HCT116 (cell line): ENCODE results near the gene ASB14. TPM values are rescaled to one million over a fixed set of nuclear protein-coding genes. Genes with fewer than 3 reads are reported as not detected.
"Not testable (repeated sequence)": the region's sequence is repeated elsewhere in the genome, so short reads cannot be mapped to it uniquely, and the experiment has no call there.

Experiments used
- ATAC-seq: fragments of 200-7000 bp; cut with Tn5 transposase; 2 replicates; pipeline ENCODE4 v1.9.1; 2020; ENCODE audit warnings: mild to moderate bottlenecking, moderate library complexity
- Bru-seq: library from RNA; stranded (reverse); fragments of 400-500 nt; gene quantifications from one replicate; lab custom pipeline; 2021; lab: Mats Ljungman, UMichigan
- BruChase-seq, 2 experiments: library from RNA; stranded (reverse); fragments of 400-500 nt; gene quantifications; one replicate each; lab custom pipeline; 2021; lab: Mats Ljungman, UMichigan
- BruUV-seq: library from RNA; stranded (reverse); fragments of 400-500 nt; replicated peaks from 2 replicates; lab custom pipeline; 2021; lab: Mats Ljungman, UMichigan
- CTCF ChIA-PET: fragments of 300-600 bp; sonication (Branson Sonifier 250); formaldehyde crosslinking; loops from one replicate; lab custom pipeline; 2021; ENCODE audit warnings: antibody characterized with exemption; lab: Charles Lee
- POLR2A ChIA-PET: fragments of 300-600, 350-600 bp; sonication (Branson Sonifier 250); formaldehyde crosslinking; loops from one replicate; lab custom pipeline; 2021; ENCODE audit warnings: antibody characterized with exemption; lab: Charles Lee
- RAD21 ChIA-PET, 2 experiments: fragments of 300-600 bp; sonication (Branson Sonifier 250); formaldehyde crosslinking; loops; one replicate each; lab custom pipeline; 2023; ENCODE audit warnings: low total read pairs in 2 of 2; ENCODE audit not compliant: uncharacterized antibody in 2 of 2, unreplicated experiment in 2 of 2, low non-redundant PET in 1 of 2; lab: Charles Lee
- DNase-seq: peaks from one replicate; pipeline ENCODE4 v3.0.0-alpha.2; 2010; ENCODE audit warnings: low read depth, low spot score
- H2AFZ ChIP-seq: fragments of 200-600 bp; shearing (Covaris generic), sonication (generic); 2 replicates; pipeline ENCODE4 v1.6.1; 2017; ENCODE audit warnings: low read depth, mixed run types, mixed read lengths, antibody characterized with exemption, low read length; ENCODE audit not compliant: poor library complexity, severe bottlenecking
- H3K27ac ChIP-seq: 2 replicates; pipeline ENCODE4 v1.5.1; 2012; ENCODE audit warnings: low read depth, low read length
- H3K27me3 ChIP-seq: fragments of 200-600 bp; sonication (generic); 2 replicates; pipeline ENCODE4 v1.6.1; 2016; ENCODE audit warnings: mixed run types, low read length, mixed read lengths; ENCODE audit not compliant: insufficient read depth
- H3K36me3 ChIP-seq, 2 experiments: fragments of 200-500 bp in 1 of 2; fragments of 200-600 bp in 1 of 2; sonication (Bioruptor generic) in 1 of 2; sonication (generic) in 1 of 2; 2 replicates each; pipeline versions ENCODE4 v1.5.1 to v1.6.1; 2014 to 2016; ENCODE audit warnings: low read length in 2 of 2, inconsistent platforms in 1 of 2, mixed read lengths in 1 of 2, mixed run types in 1 of 2; ENCODE audit not compliant: insufficient read depth in 2 of 2, control insufficient read depth in 1 of 2
- H3K4me1 ChIP-seq, 2 experiments: fragments of 200-600 bp in 1 of 2; sonication (generic) in 1 of 2; 2 replicates each; pipeline versions ENCODE4 v1.5.1 to v1.6.1; 2012 to 2017; ENCODE audit warnings: low read length in 2 of 2, inconsistent platforms in 1 of 2, mild to moderate bottlenecking in 1 of 2, mixed read lengths in 1 of 2, mixed run types in 1 of 2, moderate library complexity in 1 of 2; ENCODE audit not compliant: insufficient read depth in 2 of 2, control insufficient read depth in 1 of 2
- H3K4me2 ChIP-seq: fragments of 200-600 bp; sonication (generic); 2 replicates; pipeline ENCODE4 v1.6.1; 2017; ENCODE audit warnings: mixed run types, low read length, mixed read lengths
- H3K4me3 ChIP-seq, 2 experiments: fragments of 200-600 bp in 1 of 2; sonication (generic) in 1 of 2; replicated peaks in 1 of 2; 2 replicates each; pipeline ENCODE4 v1.5.1; 2011 to 2016; ENCODE audit warnings: low read length in 2 of 2, control low read depth in 1 of 2, low read depth in 1 of 2, mild to moderate bottlenecking in 1 of 2, mixed read lengths in 1 of 2, mixed run types in 1 of 2
- H3K79me2 ChIP-seq: fragments of 200-600 bp; sonication (generic); 2 replicates; pipeline ENCODE4 v1.6.1; 2017; ENCODE audit warnings: mild to moderate bottlenecking, mixed run types, low read length, moderate library complexity, mixed read lengths; ENCODE audit not compliant: insufficient read depth
- H3K9ac ChIP-seq: fragments of 200-600 bp; sonication (generic); 2 replicates; pipeline ENCODE4 v1.6.1; 2016; ENCODE audit warnings: low read length, mixed read lengths
- H3K9me2 ChIP-seq: fragments of 200-600 bp; sonication (generic), shearing (Covaris generic); 2 replicates; pipeline ENCODE4 v1.6.1; 2017; ENCODE audit warnings: mixed run types, mild to moderate bottlenecking, moderate library complexity; ENCODE audit not compliant: insufficient read depth
- H3K9me3 ChIP-seq, 2 experiments: fragments of 200-500 bp in 1 of 2; fragments of 200-600 bp in 1 of 2; sonication (Bioruptor generic) in 1 of 2; sonication (generic) in 1 of 2; 2 replicates each; pipeline ENCODE4 v1.6.1; 2014 to 2017; ENCODE audit warnings: low read length in 2 of 2, mixed read lengths in 2 of 2, inconsistent platforms in 1 of 2, low read depth in 1 of 2, mild to moderate bottlenecking in 1 of 2, mixed run types in 1 of 2, moderate library complexity in 1 of 2; ENCODE audit not compliant: control insufficient read depth in 1 of 2, insufficient read depth in 1 of 2
- H4K20me1 ChIP-seq: fragments of 200-600 bp; sonication (generic), shearing (Covaris generic); 2 replicates; pipeline ENCODE4 v1.6.1; 2017; ENCODE audit warnings: mixed run types, mild to moderate bottlenecking, moderate library complexity; ENCODE audit not compliant: insufficient read depth
- CBX3 ChIP-seq: IDR thresholded peaks from 2 replicates; pipeline ENCODE4 v1.6.1; 2012; ENCODE audit warnings: low read depth
- ELF1 ChIP-seq: IDR thresholded peaks from 2 replicates; pipeline ENCODE4 v1.6.1; 2012; ENCODE audit warnings: low read depth, borderline replicate concordance
- POLR2A ChIP-seq: IDR thresholded peaks from 2 replicates; pipeline ENCODE4 v1.7.0; 2011; ENCODE audit warnings: borderline replicate concordance; ENCODE audit not compliant: insufficient read depth, insufficient read length; ENCODE audit errors: extremely low read depth
- POLR2AphosphoS5 ChIP-seq: IDR thresholded peaks from 2 replicates; pipeline ENCODE4 v1.6.1; 2011; ENCODE audit warnings: mild to moderate bottlenecking, low read depth, low read length, moderate library complexity
- SP1 ChIP-seq: IDR thresholded peaks from 2 replicates; pipeline ENCODE4 v1.6.1; 2012; ENCODE audit warnings: low read depth
- SRF ChIP-seq: IDR thresholded peaks from 2 replicates; pipeline ENCODE4 v1.6.1; 2012; ENCODE audit warnings: low read depth
- intact Hi-C: fragments of 100-400 bp; cut with micrococcal nuclease; formaldehyde crosslinking; loops from 2 replicates; pipeline ENCODE4 v1.10.0; 2022
- long read RNA-seq: library from polyadenylated mRNA; unstranded; transcript quantifications from one replicate; pipeline ENCODE4 v2.0.0, GENCODE V29; 2021; ENCODE audit not compliant: unreplicated experiment
- polyA plus RNA-seq: library from polyadenylated mRNA; unstranded; fragments of >200 nt; gene quantifications from 2 replicates; pipeline ENCODE4 v1.2.1, GENCODE V29; 2012; ENCODE audit warnings: missing spikeins
- total RNA-seq: library from RNA; stranded (reverse); gene quantifications from one replicate; pipeline ENCODE4 v1.2.1, GENCODE V29; 2021; ENCODE audit not compliant: unreplicated experiment

The ASB14 gene
- total RNA-seq (not detected), Bru-seq, nascent RNA (not detected), BruChase-seq, experiment 1, labeled RNA remaining after a 6-hour chase (percentile 9 among the genes with signal in this experiment), BruChase-seq, experiment 2, labeled RNA remaining after a 2-hour chase (percentile 6 among the genes with signal in this experiment)
- 0.07 and 0.13 TPM in 2 replicates for polyA plus RNA-seq
- long read RNA-seq: 0 reads

DNA sequence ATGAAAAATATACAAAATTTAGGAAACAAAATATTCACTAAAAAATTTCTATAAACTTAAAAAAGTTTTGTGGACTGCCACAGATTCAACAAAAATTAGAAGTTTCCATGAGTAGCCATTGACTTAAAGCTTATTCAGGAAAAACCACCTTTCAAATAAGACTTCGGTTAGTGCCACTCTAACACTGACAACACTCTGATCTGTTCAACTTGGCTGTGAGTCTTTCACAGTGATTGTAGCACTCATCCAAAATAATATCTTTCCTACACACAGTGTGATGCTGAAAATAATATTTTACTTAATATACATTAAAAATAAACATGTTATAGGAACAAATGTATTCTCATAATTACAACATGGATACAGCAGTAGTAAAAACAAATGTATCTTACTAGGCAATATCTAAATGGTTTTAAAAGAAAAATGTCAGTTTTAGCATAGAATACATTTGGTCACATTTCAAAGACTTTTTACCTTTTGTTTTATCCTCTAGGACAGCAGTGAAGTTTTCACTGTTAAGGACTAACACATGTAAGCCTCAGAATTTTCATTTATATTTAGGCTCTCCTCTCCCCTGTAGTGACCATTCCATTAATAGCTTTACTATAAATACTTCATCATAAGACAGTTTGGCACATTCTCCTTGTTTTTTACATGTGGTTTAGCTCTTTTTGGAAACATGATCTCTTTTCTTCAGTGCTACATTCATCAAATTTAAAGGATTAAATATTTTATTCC, at the start of gene ASB14:
Gene ASB14 (minus strand): TSS at position 527 of the 738 bp plus-strand sequence. CDS start 652 bp downstream, outside the sequence.
- H3K9ac ChIP-seq: no peak within 1 kb of the TSS
- DNase-seq (no peak), ATAC-seq (no peak)
- H3K27ac ChIP-seq: no peak within 1 kb of the TSS
- no peak for TF ChIP-seq CBX3
- TF ChIP-seq ELF1: no peak
- TF ChIP-seq POLR2A: no peak
- TF ChIP-seq POLR2AphosphoS5: no peak
- no peak for TF ChIP-seq SP1
- no peak for TF ChIP-seq SRF
- intact Hi-C loops: no loop called here
- H3K4me3 ChIP-seq: no peak within 1 kb of the TSS
- H3K4me1 ChIP-seq: no peaks in the 10 kb centered on the region
- H2AFZ ChIP-seq: no peak within 1 kb of the TSS
- no peaks in the 10 kb centered on the region for H3K9me2 ChIP-seq
- no peaks in the 10 kb centered on the region for H3K79me2 ChIP-seq
- H3K36me3 ChIP-seq: no peaks in the 10 kb centered on the region
- POLR2A ChIA-PET: no interaction called here
- CTCF ChIA-PET: no interaction called here
- H4K20me1 ChIP-seq: no peaks in the 10 kb centered on the region
- RAD21 ChIA-PET: no interaction called here
- BruUV-seq: no TSS peak
- no peak within 1 kb of the TSS for H3K4me2 ChIP-seq
- H3K9me3 ChIP-seq: no peaks in the 10 kb centered on the region
- H3K27me3 ChIP-seq: no peaks in the 10 kb centered on the region

DNA sequence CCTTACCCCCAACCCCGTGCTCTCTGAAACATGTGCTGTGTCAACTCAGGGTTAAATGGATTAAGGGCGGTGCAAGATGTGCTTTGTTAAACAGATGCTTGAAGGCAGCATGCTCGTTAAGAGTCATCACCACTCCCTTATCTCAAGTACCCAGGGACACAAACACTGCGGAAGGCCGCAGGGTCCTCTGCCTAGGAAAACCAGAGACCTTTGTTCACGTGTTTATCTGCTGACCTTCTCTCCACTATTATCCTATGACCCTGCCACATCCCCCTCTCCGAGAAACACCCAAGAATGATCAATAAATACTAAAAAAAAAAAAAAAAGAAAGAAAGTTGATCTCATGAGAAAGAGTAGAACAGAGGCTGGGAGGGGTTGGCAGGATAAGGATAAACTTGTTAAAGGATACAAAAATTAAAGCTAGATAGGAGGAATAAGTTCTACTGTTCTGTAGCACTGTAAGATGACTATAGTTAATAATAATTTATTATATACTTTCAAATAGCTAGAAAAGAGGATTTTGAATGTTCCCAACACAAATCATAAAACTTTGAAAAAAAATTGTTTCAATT, 46.7 kb upstream of the ASB14 start:
- H3K4me3 ChIP-seq, H3K4me1 ChIP-seq, intact Hi-C loops, H3K4me2 ChIP-seq, H3K9ac ChIP-seq, H3K9me2 ChIP-seq, H3K79me2 ChIP-seq, RAD21 ChIA-PET, H3K36me3 ChIP-seq, CTCF ChIA-PET, BruUV-seq, H3K27me3 ChIP-seq, H3K9me3 ChIP-seq, ATAC-seq, DNase-seq, POLR2A ChIA-PET, H4K20me1 ChIP-seq, H2AFZ ChIP-seq, H3K27ac ChIP-seq: not testable (repeated sequence)

DNA sequence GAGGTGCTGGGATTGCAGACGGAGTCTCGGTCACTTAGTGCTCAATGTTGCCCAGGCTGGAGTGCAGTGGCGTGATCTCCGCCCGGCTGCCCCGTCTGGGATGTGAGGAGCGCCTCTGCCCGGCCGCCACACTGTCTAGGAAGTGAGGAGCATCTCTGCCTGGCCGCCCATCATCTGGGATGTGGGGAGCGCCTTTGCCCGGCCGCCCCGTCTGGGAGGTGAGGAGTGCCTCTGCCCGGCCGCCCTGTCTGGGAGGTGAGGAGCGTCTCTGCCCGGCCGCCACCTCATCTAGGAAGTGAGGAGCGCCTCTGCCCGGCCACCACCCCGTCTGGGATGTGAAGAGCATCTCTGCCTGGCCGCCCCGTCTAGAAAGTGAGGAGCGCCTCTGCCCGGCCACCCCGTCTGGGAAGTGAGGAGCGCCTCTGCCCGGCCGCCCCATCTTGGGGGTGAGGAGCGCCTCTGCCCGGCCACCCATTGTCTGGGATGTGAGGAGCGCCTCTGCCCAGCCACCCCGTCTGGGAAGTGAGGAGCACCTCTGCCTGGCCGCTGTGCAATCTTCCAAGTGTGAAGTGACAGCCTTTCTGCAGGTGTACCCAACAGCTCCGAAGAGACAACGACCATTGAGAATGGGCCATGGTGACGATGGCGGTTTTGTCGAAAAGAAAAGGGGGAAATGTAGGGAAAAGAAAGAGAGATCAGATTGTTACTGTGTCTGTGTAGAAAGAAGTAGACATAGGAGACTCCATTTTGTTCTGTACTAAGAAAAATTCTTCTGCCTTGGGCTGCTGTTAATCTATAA, 46.0 kb upstream of the ASB14 start:
- POLR2A ChIA-PET, intact Hi-C loops, H4K20me1 ChIP-seq, H3K27me3 ChIP-seq, ATAC-seq, H3K9me2 ChIP-seq, CTCF ChIA-PET, H3K4me2 ChIP-seq, H3K4me3 ChIP-seq, H3K36me3 ChIP-seq, DNase-seq, H3K27ac ChIP-seq, H3K4me1 ChIP-seq, BruUV-seq, H3K9me3 ChIP-seq, H3K9ac ChIP-seq, RAD21 ChIA-PET, H3K79me2 ChIP-seq, H2AFZ ChIP-seq: not testable (repeated sequence)
